A673 (cell line): Measurements from ENCODE around the gene RASD2. TPM values are rescaled to one million over a fixed set of nuclear protein-coding genes. Genes with fewer than 3 reads are reported as not detected.

Experiments
- BruUV-seq: library from RNA; stranded (reverse); fragments of 400-500 nt; replicated peaks from 2 replicates; lab custom pipeline; 2021; lab: Mats Ljungman, UMichigan
- CTCF ChIA-PET: fragments of 300-600 bp; sonication (Branson Sonifier 250); formaldehyde crosslinking; loops from one replicate; lab custom pipeline; 2022; ENCODE audit warnings: antibody characterized with exemption; lab: Charles Lee
- POLR2A ChIA-PET: fragments of 300-600 bp; sonication (Branson Sonifier 250); formaldehyde crosslinking; loops from one replicate; lab custom pipeline; 2022; ENCODE audit warnings: antibody characterized with exemption; ENCODE audit not compliant: low non-redundant PET; lab: Charles Lee
- DNase-seq: peaks from one replicate; pipeline ENCODE4 v3.0.0-alpha.2; 2015; ENCODE audit warnings: low spot score
- H3K27ac ChIP-seq: fragments of 200-600 bp; sonication (generic); 2 replicates; pipeline ENCODE4 v1.5.1; 2016; ENCODE audit warnings: mixed run types, low read depth, mild to moderate bottlenecking, mixed read lengths, antibody characterized with exemption, low read length; ENCODE audit not compliant: poor library complexity, severe bottlenecking
- H3K27me3 ChIP-seq: fragments of 200-600 bp; sonication (generic); replicated peaks from 2 replicates; pipeline ENCODE4 v1.6.1; 2017; ENCODE audit warnings: mixed run types, low read depth, mild to moderate bottlenecking, mixed read lengths, antibody characterized with exemption, low read length; ENCODE audit not compliant: insufficient read depth, poor library complexity
- H3K36me3 ChIP-seq: fragments of 200-600 bp; sonication (generic); 2 replicates; pipeline ENCODE4 v1.6.1; 2016; ENCODE audit warnings: mixed run types, mild to moderate bottlenecking, mixed read lengths, antibody characterized with exemption, low read length; ENCODE audit not compliant: insufficient read depth, poor library complexity, severe bottlenecking
- H3K4me1 ChIP-seq: fragments of 200-600 bp; sonication (generic); 2 replicates; pipeline ENCODE4 v1.6.1; 2017; ENCODE audit warnings: mixed run types, mild to moderate bottlenecking, mixed read lengths, antibody characterized with exemption, low read length; ENCODE audit not compliant: insufficient read depth, poor library complexity, severe bottlenecking
- H3K4me3 ChIP-seq: fragments of 200-600 bp; sonication (generic); 2 replicates; pipeline ENCODE4 v1.5.1; 2016; ENCODE audit warnings: low read depth, mixed run types, mild to moderate bottlenecking, mixed read lengths, low read length; ENCODE audit not compliant: poor library complexity, severe bottlenecking
- H3K9me3 ChIP-seq: fragments of 200-600 bp; sonication (generic); 2 replicates; pipeline ENCODE4 v1.6.1; 2016; ENCODE audit warnings: mixed run types, low read depth, mild to moderate bottlenecking, mixed read lengths, antibody characterized with exemption, low read length; ENCODE audit not compliant: poor library complexity, severe bottlenecking
- CTCF ChIP-seq: fragments of 300-800, 200-600 bp; sonication (generic); conservative IDR thresholded peaks from 2 replicates; pipeline ENCODE4 v1.5.1; 2017; ENCODE audit warnings: low read depth, mild to moderate bottlenecking, antibody characterized with exemption, low read length, moderate library complexity, mixed read lengths
- EZH2 ChIP-seq: fragments of 200-600 bp; sonication (generic); IDR thresholded peaks from 2 replicates; pipeline ENCODE4 v1.6.1; 2017; ENCODE audit warnings: borderline replicate concordance, low read depth, mild to moderate bottlenecking, mixed read lengths, antibody characterized with exemption, low read length; ENCODE audit not compliant: poor library complexity, severe bottlenecking
- intact Hi-C: fragments of 100-400 bp; cut with micrococcal nuclease; formaldehyde crosslinking; loops from one replicate; pipeline ENCODE4 v1.10.0; 2022; ENCODE audit not compliant: unreplicated experiment
- total RNA-seq: library from RNA; stranded (reverse); gene quantifications from 2 replicates; pipeline ENCODE4 v1.2.3, GENCODE V29; 2021

The RASD2 gene
- total RNA-seq, 1 experiment from 2014 or later, result 1.3 TPM

GRCh38 chr22:35542157-35542938 lies 1.7 kb downstream of the RASD2 start:
- Histone ChIP-seq H3K27me3 (no peaks in the 10 kb centered on the region), H3K4me1 (peaks cover 40% of the 10 kb centered on the region), H3K4me3 (no peak overlapping the region), H3K36me3 (no peaks in the 10 kb centered on the region), H3K27ac (no peak overlapping the region), H3K9me3 (no peaks in the 10 kb centered on the region)
- BruUV-seq, result no TSS peak
- ChIA-PET POLR2A (no interaction called here), CTCF (interaction anchor here (0.5 kb wide), 1 partner anchor 87 kb away, joined by 3 read pairs; no protein-coding TSS in a partner anchor)
- TF ChIP-seq CTCF (no peak), EZH2 (no peak)
- intact Hi-C loops, result no loop called here
- DNase-seq, result no peak

GRCh38 chr22:35542939-35543516 lies 2.4 kb downstream of the RASD2 start:
- intact Hi-C loops, result no loop called here
- H3K27ac ChIP-seq, result no peak overlapping the region
- no peak for DNase-seq
- no peak overlapping the region for H3K4me3 ChIP-seq
- no peaks in the 10 kb centered on the region for H3K9me3 ChIP-seq
- CTCF ChIA-PET, result no interaction called here
- H3K36me3 ChIP-seq, result no peaks in the 10 kb centered on the region
- BruUV-seq, result no TSS peak
- POLR2A ChIA-PET, result no interaction called here
- peaks cover 36% of the 10 kb centered on the region for H3K4me1 ChIP-seq
- no peaks in the 10 kb centered on the region for H3K27me3 ChIP-seq
- no peak for TF ChIP-seq CTCF
- no peak for TF ChIP-seq EZH2

- no peaks in the 10 kb centered on the region for H3K36me3 ChIP-seq
- ChIA-PET POLR2A (no interaction called here), CTCF (no interaction called here)
- BruUV-seq, result no TSS peak
- H3K27me3 ChIP-seq, result no peaks in the 10 kb centered on the region
- no peaks in the 10 kb centered on the region for H3K9me3 ChIP-seq
- no peak for DNase-seq
- TF ChIP-seq CTCF, result no peak
- TF ChIP-seq EZH2, result no peak
- intact Hi-C loops, result no loop called here
- H3K4me1 ChIP-seq, result peaks cover 42% of the 10 kb centered on the region
- no peak overlapping the region for H3K27ac ChIP-seq
- no peak overlapping the region for H3K4me3 ChIP-seq
Measured at GRCh38 chr22:35543702-35544101, 3.1 kb downstream of the RASD2 start.
